C4-2B (cell line): ENCODE data around the gene RPL28.

Source experiments
- ZFX ChIP-seq: fragments of 450-650 bp; IDR thresholded peaks from 2 replicates; pipeline ENCODE4 v1.6.1; 2017
- TF ChIP-seq, protein P1 (sequence below): fragments of 450-650 bp; conservative IDR thresholded peaks from 2 replicates; pipeline ENCODE4 v1.5.1; 2017; ENCODE audit warnings: mild to moderate bottlenecking

DNA sequence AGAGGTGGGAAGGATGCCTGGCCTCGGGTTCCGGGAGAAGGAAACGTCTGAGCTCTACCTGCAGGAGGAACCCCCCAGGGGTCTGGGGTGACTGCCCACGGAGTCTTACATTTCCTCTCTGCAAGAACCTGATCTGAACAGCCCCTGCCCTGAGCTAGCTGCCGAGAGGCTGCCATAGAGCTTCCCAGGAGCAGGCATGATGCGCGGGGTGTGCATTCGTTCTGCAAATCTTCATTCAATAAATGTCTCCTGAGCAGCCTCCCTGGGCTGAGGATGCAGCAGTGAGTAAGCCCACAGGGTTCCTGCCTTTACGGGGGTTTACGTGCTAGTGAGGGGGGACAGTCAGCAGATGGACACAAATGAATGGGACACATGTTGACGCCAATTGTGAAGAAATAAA lies 58.9 kb downstream of the RPL28 start:
- TF ChIP-seq, protein P1, sequence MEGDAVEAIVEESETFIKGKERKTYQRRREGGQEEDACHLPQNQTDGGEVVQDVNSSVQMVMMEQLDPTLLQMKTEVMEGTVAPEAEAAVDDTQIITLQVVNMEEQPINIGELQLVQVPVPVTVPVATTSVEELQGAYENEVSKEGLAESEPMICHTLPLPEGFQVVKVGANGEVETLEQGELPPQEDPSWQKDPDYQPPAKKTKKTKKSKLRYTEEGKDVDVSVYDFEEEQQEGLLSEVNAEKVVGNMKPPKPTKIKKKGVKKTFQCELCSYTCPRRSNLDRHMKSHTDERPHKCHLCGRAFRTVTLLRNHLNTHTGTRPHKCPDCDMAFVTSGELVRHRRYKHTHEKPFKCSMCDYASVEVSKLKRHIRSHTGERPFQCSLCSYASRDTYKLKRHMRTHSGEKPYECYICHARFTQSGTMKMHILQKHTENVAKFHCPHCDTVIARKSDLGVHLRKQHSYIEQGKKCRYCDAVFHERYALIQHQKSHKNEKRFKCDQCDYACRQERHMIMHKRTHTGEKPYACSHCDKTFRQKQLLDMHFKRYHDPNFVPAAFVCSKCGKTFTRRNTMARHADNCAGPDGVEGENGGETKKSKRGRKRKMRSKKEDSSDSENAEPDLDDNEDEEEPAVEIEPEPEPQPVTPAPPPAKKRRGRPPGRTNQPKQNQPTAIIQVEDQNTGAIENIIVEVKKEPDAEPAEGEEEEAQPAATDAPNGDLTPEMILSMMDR, result no peak
- no peak for TF ChIP-seq ZFX
